Measurements from ENCODE around the gene SVIL. TPM values are rescaled to one million over a fixed set of nuclear protein-coding genes. Genes with fewer than 3 reads are reported as not detected.
"Not testable (repeated sequence)": the region's sequence is repeated elsewhere in the genome, so short reads cannot be mapped to it uniquely, and the experiment has no call there.

SVIL gene
- total RNA-seq, 1 donor from 2014 or later, result 58.5 TPM

DNA sequence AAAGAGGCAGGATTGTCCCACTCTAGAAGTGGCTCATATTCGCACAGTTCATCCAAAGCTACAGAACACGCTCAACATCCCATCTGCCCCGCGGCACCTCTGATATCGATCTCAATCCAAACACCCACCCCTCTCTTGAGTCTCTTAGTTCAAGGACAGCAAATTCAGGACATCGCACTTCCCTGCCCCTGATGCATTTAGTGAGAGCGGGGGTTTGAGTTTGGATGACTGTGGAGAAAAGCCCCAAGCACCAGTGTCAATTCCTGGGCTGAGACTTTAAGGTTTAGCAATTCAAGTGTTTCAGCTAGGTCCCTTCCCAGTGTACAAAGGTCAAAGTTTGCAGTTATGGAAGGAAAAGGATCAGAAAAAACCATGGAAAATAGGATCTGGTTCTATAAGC is 179.7 kb downstream of the SVIL start:
- no peak overlapping the region for H3K4me3 ChIP-seq (ENCODE audit: low read depth, low read length)
- TF ChIP-seq, protein P1, sequence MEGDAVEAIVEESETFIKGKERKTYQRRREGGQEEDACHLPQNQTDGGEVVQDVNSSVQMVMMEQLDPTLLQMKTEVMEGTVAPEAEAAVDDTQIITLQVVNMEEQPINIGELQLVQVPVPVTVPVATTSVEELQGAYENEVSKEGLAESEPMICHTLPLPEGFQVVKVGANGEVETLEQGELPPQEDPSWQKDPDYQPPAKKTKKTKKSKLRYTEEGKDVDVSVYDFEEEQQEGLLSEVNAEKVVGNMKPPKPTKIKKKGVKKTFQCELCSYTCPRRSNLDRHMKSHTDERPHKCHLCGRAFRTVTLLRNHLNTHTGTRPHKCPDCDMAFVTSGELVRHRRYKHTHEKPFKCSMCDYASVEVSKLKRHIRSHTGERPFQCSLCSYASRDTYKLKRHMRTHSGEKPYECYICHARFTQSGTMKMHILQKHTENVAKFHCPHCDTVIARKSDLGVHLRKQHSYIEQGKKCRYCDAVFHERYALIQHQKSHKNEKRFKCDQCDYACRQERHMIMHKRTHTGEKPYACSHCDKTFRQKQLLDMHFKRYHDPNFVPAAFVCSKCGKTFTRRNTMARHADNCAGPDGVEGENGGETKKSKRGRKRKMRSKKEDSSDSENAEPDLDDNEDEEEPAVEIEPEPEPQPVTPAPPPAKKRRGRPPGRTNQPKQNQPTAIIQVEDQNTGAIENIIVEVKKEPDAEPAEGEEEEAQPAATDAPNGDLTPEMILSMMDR (conservative IDR thresholded peaks at IDR 0.05; ENCODE audit: low read depth, low read length), result no peak
- DNase-seq (ENCODE audit: low read depth), result no peak

DNA sequence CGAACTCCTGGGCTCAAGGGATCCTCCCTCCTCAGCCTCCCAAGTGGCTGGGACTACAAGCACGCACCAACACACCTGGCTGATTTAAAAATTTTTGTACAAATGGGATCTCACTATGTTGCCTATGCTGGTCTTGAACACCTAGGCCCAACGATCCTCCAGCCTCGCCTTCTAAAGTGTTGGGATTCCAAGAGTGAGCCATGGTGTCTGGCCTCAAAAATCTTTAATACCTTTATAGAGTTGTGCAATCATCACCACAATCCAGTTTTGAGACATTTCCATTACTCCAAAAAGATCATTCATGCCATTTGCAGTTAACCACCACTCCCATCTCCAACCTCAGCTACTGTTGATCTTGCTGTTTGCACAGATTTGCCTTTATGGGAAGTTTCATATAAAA is 180.5 kb downstream of the SVIL start:
- TF ChIP-seq, protein P1 (conservative IDR thresholded peaks at IDR 0.05; ENCODE audit: low read depth, low read length), result no peak
- H3K4me3 ChIP-seq (ENCODE audit: low read depth, low read length), result no peak overlapping the region
- no peak for DNase-seq (ENCODE audit: low read depth)

DNA sequence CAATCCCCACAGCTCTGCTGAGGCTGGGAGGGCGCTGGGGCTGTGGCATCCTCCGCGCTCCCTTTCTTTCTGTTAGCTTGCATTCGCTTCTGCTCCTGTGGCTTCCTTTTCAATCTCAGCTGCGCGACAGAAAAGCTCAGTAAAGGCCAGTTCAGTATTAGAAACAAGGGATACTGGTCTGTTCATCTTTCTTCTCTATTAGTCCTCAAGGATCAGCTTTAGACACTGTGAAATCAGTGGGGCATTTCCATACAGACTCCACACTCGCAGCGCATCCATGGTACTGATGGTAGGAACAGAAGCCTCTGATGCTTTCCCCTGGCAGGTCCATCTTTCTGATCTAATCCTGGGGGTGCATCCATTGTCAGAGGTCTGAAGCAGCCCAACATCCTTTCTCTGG is 182.2 kb downstream of the SVIL start:
- TF ChIP-seq, protein P1 (conservative IDR thresholded peaks at IDR 0.05; ENCODE audit: low read depth, low read length), result no peak
- DNase-seq (ENCODE audit: low read depth), result no peak
- no peak overlapping the region for H3K4me3 ChIP-seq (ENCODE audit: low read depth, low read length)

DNA sequence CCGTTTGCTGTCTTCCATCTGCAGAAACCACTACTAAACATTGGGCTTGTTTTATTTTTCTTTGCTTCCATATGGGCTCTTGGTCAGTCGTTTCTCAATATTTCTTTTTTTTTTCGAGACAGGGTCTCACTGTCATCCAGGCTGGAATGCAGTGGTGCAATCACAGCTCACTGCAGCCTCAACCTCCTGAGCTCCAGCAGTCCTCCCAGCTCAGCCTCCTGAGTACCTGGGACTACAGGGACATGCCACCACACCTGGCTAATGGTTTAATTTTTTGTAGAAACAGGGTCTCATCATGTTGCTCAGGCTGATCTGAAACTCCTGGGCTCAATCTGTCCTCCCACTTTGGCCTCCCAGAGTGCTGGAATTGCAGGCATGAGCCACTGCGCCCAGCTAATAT is 182.8 kb downstream of the SVIL start:
- TF ChIP-seq, protein P1 (conservative IDR thresholded peaks at IDR 0.05; ENCODE audit: low read depth, low read length), result no peak
- DNase-seq (ENCODE audit: low read depth), result no peak
- no peak overlapping the region for H3K4me3 ChIP-seq (ENCODE audit: low read depth, low read length)

DNA sequence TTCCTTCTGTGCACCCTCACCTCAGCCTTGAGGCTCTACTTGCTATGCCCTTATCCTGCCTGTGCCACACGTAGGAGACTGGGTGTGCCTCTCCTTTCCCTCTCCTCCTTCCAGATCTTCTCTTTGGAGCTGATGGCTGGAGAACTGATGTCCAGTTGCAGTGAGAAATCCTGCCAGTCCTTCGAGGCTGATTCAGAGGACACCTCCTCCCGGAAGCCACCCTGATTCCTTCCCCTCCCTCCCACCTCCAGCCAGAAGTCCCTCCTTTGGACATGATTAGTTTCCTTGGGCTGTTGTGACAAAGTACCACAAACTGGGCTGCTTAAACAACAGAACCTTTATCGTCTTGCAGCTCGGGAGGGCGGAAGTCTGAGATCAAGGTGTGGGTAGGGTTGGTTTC is 184.4 kb downstream of the SVIL start:
- no peak overlapping the region for H3K4me3 ChIP-seq (ENCODE audit: low read depth, low read length)
- DNase-seq (ENCODE audit: low read depth), result no peak
- TF ChIP-seq, protein P1 (conservative IDR thresholded peaks at IDR 0.05; ENCODE audit: low read depth, low read length), result no peak

DNA sequence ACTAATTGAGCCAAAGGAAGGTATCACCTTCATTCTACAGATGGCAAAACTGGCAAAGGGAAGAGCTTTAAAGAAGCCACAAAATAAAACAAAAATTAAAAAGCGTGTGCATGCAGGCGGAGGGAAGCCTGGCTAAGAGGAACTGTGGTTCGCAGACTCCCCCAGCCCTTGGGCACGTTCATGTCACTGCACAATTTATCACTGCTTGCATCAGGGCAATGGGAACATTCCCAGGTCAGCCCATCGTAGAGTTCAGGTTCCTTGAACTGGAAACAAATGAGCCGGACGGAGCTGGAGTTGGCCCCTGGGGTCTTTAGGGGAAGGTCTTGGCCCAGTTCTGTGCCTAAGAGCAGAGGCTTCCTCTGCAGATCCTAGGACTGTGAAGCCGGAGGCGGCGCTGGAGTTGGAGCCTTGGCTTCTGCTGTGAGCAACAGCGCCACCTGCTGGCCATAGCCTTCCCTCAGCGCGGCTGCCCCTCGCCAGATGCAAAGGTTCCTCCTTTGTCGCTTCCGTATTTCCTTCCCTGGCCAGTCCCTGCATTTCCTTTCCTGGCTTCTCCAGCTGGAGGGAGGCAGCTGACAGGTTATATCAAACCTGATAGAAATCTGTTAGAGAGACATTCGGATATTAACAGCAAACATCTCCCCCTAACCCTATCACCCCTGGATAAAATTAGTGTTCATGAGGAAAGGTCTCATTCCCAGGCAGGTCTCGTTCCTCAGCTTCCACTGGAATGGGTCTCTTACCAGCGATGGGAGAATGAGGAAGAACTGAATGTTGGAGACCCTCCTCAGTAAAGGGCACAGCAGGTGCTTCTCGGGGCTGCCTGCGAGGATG is 185.8 kb downstream of the SVIL start:
- DNase-seq (ENCODE audit: low read depth); H3K4me3 ChIP-seq (ENCODE audit: low read depth, low read length): not testable (repeated sequence)
- TF ChIP-seq, protein P1 (conservative IDR thresholded peaks at IDR 0.05; ENCODE audit: low read depth, low read length), result peak; percentile 59

DNA sequence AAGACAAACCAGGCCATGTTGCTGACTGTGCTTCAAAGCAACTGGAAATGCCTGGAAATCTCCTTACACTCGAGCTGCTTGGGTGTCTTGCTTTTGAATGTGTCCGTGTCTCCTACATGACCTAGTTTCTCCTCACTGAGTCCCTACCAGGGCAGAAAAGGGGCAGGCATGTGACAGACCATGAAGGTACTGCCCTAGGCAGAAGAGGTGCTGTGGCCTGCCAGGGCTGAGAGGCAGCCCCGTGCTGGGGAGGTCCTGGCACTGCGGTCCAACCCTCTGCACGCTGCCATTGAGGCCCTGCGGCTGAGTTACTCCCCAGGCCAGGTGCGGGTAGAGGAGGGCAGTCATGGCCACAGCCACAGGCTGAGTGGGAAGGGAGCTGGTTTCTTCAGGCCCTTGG is 186.6 kb downstream of the SVIL start:
- H3K4me3 ChIP-seq (ENCODE audit: low read depth, low read length), result no peak overlapping the region
- DNase-seq (ENCODE audit: low read depth), result no peak
- TF ChIP-seq, protein P1 (conservative IDR thresholded peaks at IDR 0.05; ENCODE audit: low read depth, low read length), result no peak

All from epithelial cell of proximal tubule (primary cell).